Neural progenitor cell (in vitro differentiated cells): ENCODE data around the gene FGFR3. TPM values are rescaled to one million over a fixed set of nuclear protein-coding genes. Genes with fewer than 3 reads are reported as not detected.

ENCODE experiments used
- DNase-seq: peaks from one replicate; pipeline ENCODE4 v3.0.0-alpha.2; 2016; ENCODE audit warnings: low spot score
- H2AFZ ChIP-seq: fragments of 200-600 bp; sonication (generic); replicated peaks from 2 replicates; pipeline ENCODE4 v1.6.1; 2016; ENCODE audit warnings: antibody characterized with exemption
- H3F3A ChIP-seq: fragments of 200-600 bp; sonication (generic); 2 replicates; pipeline ENCODE4 v1.6.1; 2016; ENCODE audit warnings: antibody characterized with exemption, low read depth
- H3K27ac ChIP-seq: fragments of 200-600 bp; sonication (generic); 2 replicates; pipeline ENCODE4 v1.5.1; 2016; ENCODE audit warnings: mild to moderate bottlenecking
- H3K27me3 ChIP-seq: fragments of 200-600 bp; sonication (generic); 2 replicates; pipeline ENCODE4 v1.6.1; 2016; ENCODE audit warnings: mild to moderate bottlenecking, moderate library complexity
- H3K36me3 ChIP-seq: fragments of 200-600 bp; sonication (generic); 2 replicates; pipeline ENCODE4 v1.5.1; 2016
- H3K4me1 ChIP-seq: fragments of 200-600 bp; sonication (generic); 2 replicates; pipeline ENCODE4 v1.6.1; 2016; ENCODE audit warnings: mixed run types
- H3K4me2 ChIP-seq: fragments of 200-600 bp; sonication (generic); 2 replicates; pipeline ENCODE4 v1.6.1; 2016
- H3K4me3 ChIP-seq: fragments of 200-600 bp; sonication (generic); 2 replicates; pipeline ENCODE4 v1.5.1; 2016
- H3K79me2 ChIP-seq: fragments of 200-600 bp; sonication (generic); 2 replicates; pipeline ENCODE4 v1.6.1; 2016; ENCODE audit warnings: low read depth
- H3K9ac ChIP-seq: fragments of 200-600 bp; sonication (generic); 2 replicates; pipeline ENCODE4 v1.6.1; 2016
- H3K9me3 ChIP-seq: fragments of 200-600 bp; sonication (generic); 2 replicates; pipeline ENCODE4 v1.5.1; 2016; ENCODE audit warnings: low read depth
- H4K20me1 ChIP-seq: fragments of 200-600 bp; sonication (generic); 2 replicates; pipeline ENCODE4 v1.6.1; 2016; ENCODE audit warnings: low read depth
- H3K27ac Mint-ChIP-seq: 3 replicates; pipeline ENCODE4 v1.8.0; 2021; ENCODE audit warnings: mixed read lengths
- H3K27me3 Mint-ChIP-seq: 2 replicates; pipeline ENCODE4 v1.8.0; 2022; ENCODE audit warnings: low read depth, mild to moderate bottlenecking, inconsistent platforms, moderate library complexity, mixed read lengths; ENCODE audit not compliant: insufficient read depth
- H3K36me3 Mint-ChIP-seq: 3 replicates; pipeline ENCODE4 v1.8.0; 2021; ENCODE audit warnings: mixed read lengths
- H3K4me1 Mint-ChIP-seq: 3 replicates; pipeline ENCODE4 v1.8.0; 2021; ENCODE audit warnings: mixed read lengths
- H3K4me3 Mint-ChIP-seq: 3 replicates; pipeline ENCODE4 v1.8.0; 2021; ENCODE audit warnings: mild to moderate bottlenecking, moderate library complexity, mixed read lengths
- H3K9me3 Mint-ChIP-seq: 3 replicates; pipeline ENCODE4 v1.8.0; 2020; ENCODE audit warnings: mixed read lengths
- CTCF ChIP-seq: fragments of 200-600 bp; sonication (generic); IDR thresholded peaks from 2 replicates; pipeline ENCODE4 v1.5.1; 2017; ENCODE audit warnings: antibody characterized with exemption, mild to moderate bottlenecking
- EZH2 ChIP-seq: fragments of 200-600 bp; sonication (generic); IDR thresholded peaks from 2 replicates; pipeline ENCODE4 v1.6.1; 2017; ENCODE audit warnings: antibody characterized with exemption, mild to moderate bottlenecking, moderate library complexity
- EZH2phosphoT487 ChIP-seq: fragments of 200-600 bp; sonication (generic); IDR thresholded peaks from 2 replicates; pipeline ENCODE4 v1.6.1; 2017; ENCODE audit warnings: antibody characterized with exemption
- total RNA-seq: library from RNA; depleted of rRNA; stranded (reverse); fragments of >200 nt; gene quantifications from 2 replicates; pipeline ENCODE4 v1.2.3, GENCODE V29; 2015; ENCODE audit warnings: low replicate concordance

Gene FGFR3
- total RNA-seq, 1 donor from 2014 or later: 4.8 TPM

- H3K4me3 Mint-ChIP-seq: no peak overlapping the region
- no peaks in the 10 kb centered on the region for H3K9me3 Mint-ChIP-seq
Observed at GRCh38 chr4:1801286-1801958, 8.3 kb downstream of the FGFR3 start.

GRCh38 chr4:1802151-1802715 is 9.1 kb downstream of the FGFR3 start:
- H3K4me3 ChIP-seq: no peak overlapping the region
- H3K4me3 Mint-ChIP-seq: no peak overlapping the region
- H3K27me3 Mint-ChIP-seq: peaks cover 2% of the 10 kb centered on the region
- no peak overlapping the region for H3K4me2 ChIP-seq
- H3K36me3 Mint-ChIP-seq: peaks cover 2% of the 10 kb centered on the region
- H3K4me1 Mint-ChIP-seq: peaks cover 2% of the 10 kb centered on the region
- peaks cover 7% of the 10 kb centered on the region for H3K79me2 ChIP-seq
- no peaks in the 10 kb centered on the region for H3K36me3 ChIP-seq
- H3K9ac ChIP-seq: no peak overlapping the region
- H3K4me1 ChIP-seq: no peaks in the 10 kb centered on the region
- H3K27ac ChIP-seq: no peak overlapping the region
- no peaks in the 10 kb centered on the region for H3F3A ChIP-seq
- no peaks in the 10 kb centered on the region for H3K9me3 ChIP-seq
- no peaks in the 10 kb centered on the region for H3K9me3 Mint-ChIP-seq
- no peak for DNase-seq
- TF ChIP-seq CTCF (no peak), EZH2phosphoT487 (no peak), EZH2 (no peak)
- no peak overlapping the region for H2AFZ ChIP-seq
- no peak overlapping the region for H3K27ac Mint-ChIP-seq
- peaks cover 17% of the 10 kb centered on the region for H4K20me1 ChIP-seq
- H3K27me3 ChIP-seq: no peaks in the 10 kb centered on the region

More at GRCh38 chr4:1801286-1801958, 8.3 kb downstream of the FGFR3 start:
- DNase-seq: no peak
- no peak overlapping the region for H3K27ac ChIP-seq
- peaks cover 2% of the 10 kb centered on the region for H3K36me3 Mint-ChIP-seq
- no peak overlapping the region for H3K4me2 ChIP-seq
- H3K9me3 ChIP-seq: no peaks in the 10 kb centered on the region
- no peak overlapping the region for H3K4me3 ChIP-seq
- no peaks in the 10 kb centered on the region for H3K27me3 ChIP-seq
- peaks cover 15% of the 10 kb centered on the region for H3K79me2 ChIP-seq
- H3K9ac ChIP-seq: no peak overlapping the region
- H3K4me1 Mint-ChIP-seq: peaks cover 2% of the 10 kb centered on the region
- no peak for TF ChIP-seq EZH2
- TF ChIP-seq CTCF: no peak
- no peak for TF ChIP-seq EZH2phosphoT487
- H3F3A ChIP-seq: peaks cover 1% of the 10 kb centered on the region
- H3K4me1 ChIP-seq: no peaks in the 10 kb centered on the region
- H3K27ac Mint-ChIP-seq: no peak overlapping the region
- H3K36me3 ChIP-seq: no peaks in the 10 kb centered on the region
- peaks cover 2% of the 10 kb centered on the region for H3K27me3 Mint-ChIP-seq
- peaks cover 25% of the 10 kb centered on the region for H4K20me1 ChIP-seq
- H2AFZ ChIP-seq: no peak overlapping the region

- DNase-seq: no peak
- H3K4me3 ChIP-seq: no peak overlapping the region
- no peaks in the 10 kb centered on the region for H3K27me3 ChIP-seq
- H3K9me3 Mint-ChIP-seq: no peaks in the 10 kb centered on the region
- H3K36me3 ChIP-seq: no peaks in the 10 kb centered on the region
- no peaks in the 10 kb centered on the region for H3K9me3 ChIP-seq
- H3K4me1 Mint-ChIP-seq: peaks cover 2% of the 10 kb centered on the region
- H3K36me3 Mint-ChIP-seq: peaks cover 2% of the 10 kb centered on the region
- no peaks in the 10 kb centered on the region for H3K4me1 ChIP-seq
- H3K27ac ChIP-seq: no peak overlapping the region
- no peak overlapping the region for H3K4me2 ChIP-seq
- H3K9ac ChIP-seq: no peak overlapping the region
- H3F3A ChIP-seq: no peaks in the 10 kb centered on the region
- TF ChIP-seq EZH2: no peak
- H2AFZ ChIP-seq: no peak overlapping the region
- H3K79me2 ChIP-seq: no peaks in the 10 kb centered on the region
- peaks cover 10% of the 10 kb centered on the region for H4K20me1 ChIP-seq
- H3K4me3 Mint-ChIP-seq: no peak overlapping the region
- no peak overlapping the region for H3K27ac Mint-ChIP-seq
- H3K27me3 Mint-ChIP-seq: peaks cover 2% of the 10 kb centered on the region
Observed at GRCh38 chr4:1802720-1803522, 9.8 kb downstream of the FGFR3 start.
